Activated T-cell treated with anti-CD3 and anti-CD28 coated beads, Interleukin-2, amount 50 U/mL, for 72 hours (primary cell): ENCODE data around the gene DLGAP1. TPM values are rescaled to one million over a fixed set of nuclear protein-coding genes. Genes with fewer than 3 reads are reported as not detected.

Source experiments
- ATAC-seq, 2 donors: fragments of 150-1000 bp; cut with Tn5 transposase; replicated peaks in 1 of 2; 2 replicates each; pipeline ENCODE4 v1.10.0; 2021; ENCODE audit warnings: moderate library complexity in 2 of 2, mild to moderate bottlenecking in 1 of 2
- DNase-seq, 2 donors: peaks; one replicate each; pipeline ENCODE4 v3.0.0; 2021 to 2022; ENCODE audit warnings: mixed read lengths in 1 of 2
- H3K27ac Mint-ChIP-seq: one replicate; pipeline ENCODE4 v1.8.0; 2022; ENCODE audit warnings: mild to moderate bottlenecking, moderate library complexity, mixed read lengths
- H3K27me3 Mint-ChIP-seq: one replicate; pipeline ENCODE4 v1.8.0; 2022; ENCODE audit warnings: low read depth, mixed read lengths
- H3K36me3 Mint-ChIP-seq, 2 donors: one replicate each; pipeline ENCODE4 v1.8.0; 2022; ENCODE audit warnings: mixed read lengths in 2 of 2, mild to moderate bottlenecking in 1 of 2; ENCODE audit not compliant: insufficient read depth in 2 of 2
- H3K4me1 Mint-ChIP-seq: one replicate; pipeline ENCODE4 v1.8.0; 2022; ENCODE audit warnings: low read depth, mixed read lengths
- H3K4me3 Mint-ChIP-seq, 2 donors: one replicate each; pipeline ENCODE4 v1.8.0; 2022; ENCODE audit warnings: mild to moderate bottlenecking in 2 of 2, mixed read lengths in 2 of 2, moderate library complexity in 2 of 2
- H3K9me3 Mint-ChIP-seq, 2 donors: one replicate each; pipeline ENCODE4 v1.8.0; 2022; ENCODE audit warnings: mixed read lengths in 2 of 2
- total RNA-seq, 2 donors: library from RNA; stranded (reverse); gene quantifications; one replicate each; pipeline ENCODE4 v1.2.3, GENCODE V29; 2022

The DLGAP1 gene
- total RNA-seq, 2 donors from 2014 or later = 0.17 to 0.51 TPM

DNA sequence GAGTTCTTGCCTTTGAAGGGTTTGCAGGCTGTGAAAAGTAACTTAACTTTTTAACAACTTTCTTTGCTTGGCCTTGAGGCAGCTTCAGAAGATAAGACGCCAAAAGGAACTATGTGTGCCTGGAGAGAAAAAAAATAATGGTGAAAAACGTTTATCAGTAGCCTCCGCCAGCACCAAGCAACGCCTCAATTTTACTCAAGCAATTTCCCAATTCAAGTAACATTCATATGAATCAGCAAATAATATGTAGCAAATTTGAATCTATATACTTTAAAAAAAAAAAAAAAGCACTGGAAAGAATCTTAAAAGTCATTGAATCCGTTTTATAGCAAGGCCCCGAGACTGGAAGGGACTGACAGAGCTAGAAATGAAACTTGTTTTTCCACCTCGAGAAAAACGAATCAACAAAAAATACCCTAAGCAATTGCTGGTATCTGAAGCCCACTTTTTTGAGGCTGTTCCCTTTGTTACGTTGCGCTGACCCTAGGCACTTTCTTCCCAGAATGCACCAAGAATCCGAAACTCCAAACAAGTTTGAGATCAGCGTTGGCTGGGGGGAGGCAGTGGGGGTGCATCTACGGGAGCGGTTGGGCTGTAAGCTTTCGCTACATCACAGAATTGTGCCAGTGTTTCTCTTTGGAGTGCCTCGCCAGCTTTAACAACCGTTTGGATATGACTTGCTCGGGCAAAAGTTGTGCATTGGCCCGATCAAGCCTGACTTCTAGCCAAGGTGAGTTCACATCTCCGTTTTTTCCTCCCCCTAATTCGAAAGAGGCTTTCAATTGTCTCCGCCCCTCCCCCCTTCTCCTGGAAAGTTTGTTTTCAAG lies 1007.8 kb downstream of the DLGAP1 start:
- Mint-ChIP-seq H3K36me3 (peaks cover 5 to 6% of the 10 kb centered on the region in 2 donors), H3K27me3 (no peaks in the 10 kb centered on the region), H3K27ac (peak overlapping the region; percentile 100), H3K4me3 (peak overlapping the region; percentile 95 to 100), H3K4me1 (peaks cover 28% of the 10 kb centered on the region), H3K9me3 (no peaks in the 10 kb centered on the region)
- DNase-seq (peak; percentile 38 to 52), ATAC-seq (no peak)
